AG04449 (cell line): ENCODE results near the gene RPS6KA1.

Source experiments
- CTCF ChIA-PET: fragments of 350-600 bp; formaldehyde crosslinking; extraction: SDS; loops from one replicate; lab custom pipeline; 2021; ENCODE audit warnings: antibody characterized with exemption; lab: Yijun Ruan, JAX
- POLR2A ChIA-PET: fragments of 400-600, 350-600 bp; formaldehyde crosslinking; extraction: SDS; loops from one replicate; lab custom pipeline; 2020; ENCODE audit warnings: antibody characterized with exemption, inconsistent platforms; lab: Yijun Ruan, JAX
- DNase-seq: peaks from one replicate; pipeline ENCODE4 v3.0.0-alpha.2; 2010; ENCODE audit warnings: low read depth, low spot score
- H3K4me3 ChIP-seq: 2 replicates; pipeline ENCODE4 v1.5.1; 2011; ENCODE audit warnings: low read depth, mild to moderate bottlenecking, control low read depth, low read length
- TF ChIP-seq, protein P1 (sequence below): IDR thresholded peaks from one replicate; pipeline ENCODE4 v1.5.1; 2011; ENCODE audit warnings: mild to moderate bottlenecking, moderate library complexity, low read length, control low read depth, inconsistent platforms; ENCODE audit not compliant: insufficient read depth; ENCODE audit errors: missing control alignments

RPS6KA1 gene

DNA sequence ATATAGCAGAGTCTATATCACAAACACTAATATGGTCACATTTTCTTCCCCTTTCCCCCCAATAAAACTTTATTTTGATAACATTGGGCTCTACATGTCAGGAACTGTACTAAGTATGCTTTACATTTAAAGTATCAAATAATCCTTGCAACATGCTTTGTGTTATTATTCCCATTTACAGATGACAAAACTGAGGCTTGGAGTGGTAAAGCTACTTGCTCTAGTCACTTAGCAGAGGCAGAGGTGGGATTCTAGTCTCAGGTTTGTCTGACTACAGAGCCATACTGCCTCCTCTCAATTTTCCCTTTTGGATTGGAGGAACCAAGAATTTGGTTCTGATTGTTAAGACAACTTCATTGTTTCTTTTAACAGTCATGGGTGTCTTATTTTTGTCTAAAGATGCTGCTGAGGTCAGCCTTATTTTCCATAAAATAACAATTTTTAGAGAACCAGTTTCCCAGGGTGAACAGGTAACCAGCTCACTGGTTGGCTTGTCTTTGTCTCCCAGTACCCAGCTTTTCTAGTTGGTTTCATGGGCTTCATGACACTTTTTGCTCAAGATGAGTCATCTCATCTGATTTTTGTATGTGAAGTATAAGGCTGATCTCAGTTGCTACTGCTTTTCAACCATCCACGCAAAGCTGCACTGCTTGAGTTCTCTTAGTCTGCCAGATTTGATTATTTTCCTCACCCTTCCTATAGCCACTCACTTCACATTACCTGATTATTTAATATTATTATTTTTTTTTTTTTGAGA lies 85.3 kb downstream of the RPS6KA1 start:
- TF ChIP-seq, protein P1, sequence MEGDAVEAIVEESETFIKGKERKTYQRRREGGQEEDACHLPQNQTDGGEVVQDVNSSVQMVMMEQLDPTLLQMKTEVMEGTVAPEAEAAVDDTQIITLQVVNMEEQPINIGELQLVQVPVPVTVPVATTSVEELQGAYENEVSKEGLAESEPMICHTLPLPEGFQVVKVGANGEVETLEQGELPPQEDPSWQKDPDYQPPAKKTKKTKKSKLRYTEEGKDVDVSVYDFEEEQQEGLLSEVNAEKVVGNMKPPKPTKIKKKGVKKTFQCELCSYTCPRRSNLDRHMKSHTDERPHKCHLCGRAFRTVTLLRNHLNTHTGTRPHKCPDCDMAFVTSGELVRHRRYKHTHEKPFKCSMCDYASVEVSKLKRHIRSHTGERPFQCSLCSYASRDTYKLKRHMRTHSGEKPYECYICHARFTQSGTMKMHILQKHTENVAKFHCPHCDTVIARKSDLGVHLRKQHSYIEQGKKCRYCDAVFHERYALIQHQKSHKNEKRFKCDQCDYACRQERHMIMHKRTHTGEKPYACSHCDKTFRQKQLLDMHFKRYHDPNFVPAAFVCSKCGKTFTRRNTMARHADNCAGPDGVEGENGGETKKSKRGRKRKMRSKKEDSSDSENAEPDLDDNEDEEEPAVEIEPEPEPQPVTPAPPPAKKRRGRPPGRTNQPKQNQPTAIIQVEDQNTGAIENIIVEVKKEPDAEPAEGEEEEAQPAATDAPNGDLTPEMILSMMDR: no peak
- POLR2A ChIA-PET: interaction anchor here (1.0 kb wide), 1 partner anchor 276 kb away, joined by 3 read pairs; the partner anchor contains the start of gene GPN2
- H3K4me3 ChIP-seq: no peak overlapping the region
- DNase-seq: no peak
- CTCF ChIA-PET: interaction anchor here (1.0 to 3.0 kb wide), 2 partner anchors 175 to 252 kb away, joined by 3 to 17 read pairs; no protein-coding TSS in a partner anchor

DNA sequence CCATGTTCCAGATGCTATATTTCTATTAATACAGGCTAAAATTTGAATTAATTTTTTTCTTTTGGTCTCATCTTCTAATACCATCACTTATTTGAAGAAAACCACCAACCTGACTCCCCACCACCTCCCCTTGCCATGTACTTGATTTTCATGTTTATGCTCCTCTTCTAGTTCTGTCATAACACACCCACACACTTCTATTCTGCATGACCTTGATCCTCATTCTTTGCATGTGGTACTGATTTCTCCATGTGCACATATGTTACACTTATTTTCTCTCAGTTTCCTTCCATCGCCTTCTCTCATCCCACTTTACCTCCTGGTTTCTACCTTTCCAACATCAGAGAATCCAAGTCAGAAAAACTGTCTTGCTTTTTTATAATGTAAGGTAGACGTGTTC lies 87.3 kb downstream of the RPS6KA1 start:
- CTCF ChIA-PET: interaction anchor here (0.8 to 3.1 kb wide), 5 partner anchors 75 to 262 kb away, joined by 3 to 24 read pairs (median 4); no protein-coding TSS in a partner anchor
- POLR2A ChIA-PET: no interaction called here
- DNase-seq: no peak
- no peak overlapping the region for H3K4me3 ChIP-seq
- TF ChIP-seq, protein P1: no peak

DNA sequence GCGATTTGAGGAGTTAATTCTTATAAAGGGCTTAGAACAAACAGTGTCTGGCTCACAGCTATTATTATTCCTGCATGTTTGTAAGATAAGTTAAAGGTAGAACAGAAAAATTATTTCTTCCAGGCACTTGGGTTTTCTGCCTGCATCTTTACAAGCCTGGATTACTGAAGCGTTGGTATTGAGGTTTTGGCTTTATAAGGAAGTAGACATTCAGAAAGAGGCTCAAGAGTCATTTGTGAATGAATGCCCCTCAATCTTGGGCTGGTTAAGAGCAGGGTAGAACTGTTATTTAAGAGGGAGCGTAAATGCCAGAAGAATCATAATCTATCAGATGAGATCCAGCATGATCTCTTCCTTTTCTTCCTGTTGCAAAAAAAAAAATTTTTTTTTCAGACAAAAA lies 89.0 kb downstream of the RPS6KA1 start:
- no peak overlapping the region for H3K4me3 ChIP-seq
- ChIA-PET CTCF (interaction anchor here (0.8 to 3.1 kb wide), 3 partner anchors 55 to 171 kb away, joined by 3 to 24 read pairs (median 3); no protein-coding TSS in a partner anchor), POLR2A (no interaction called here)
- no peak for DNase-seq
- TF ChIP-seq, protein P1: no peak
